Vagina (tissue), 2 donors: Measurements from ENCODE around the gene SLC29A2.

Experiments
- POLR2A ChIP-seq, 2 donors: fragments of 450-650 bp; IDR thresholded peaks; one replicate each; pipeline ENCODE4 v1.6.1; 2017; ENCODE audit warnings: antibody characterized with exemption in 2 of 2, mild to moderate bottlenecking in 2 of 2, moderate library complexity in 2 of 2
- TF ChIP-seq, protein P1 (sequence below), 3 experiments: fragments of 450-650 bp in 2 of 3; fragments of 200-600 bp in 1 of 3; sonication (generic) in 1 of 3; IDR thresholded peaks; one replicate each; pipeline ENCODE4 v1.5.1; 2017 to 2019; ENCODE audit warnings: antibody characterized with exemption in 3 of 3, mild to moderate bottlenecking in 2 of 3, moderate library complexity in 2 of 3

DNA sequence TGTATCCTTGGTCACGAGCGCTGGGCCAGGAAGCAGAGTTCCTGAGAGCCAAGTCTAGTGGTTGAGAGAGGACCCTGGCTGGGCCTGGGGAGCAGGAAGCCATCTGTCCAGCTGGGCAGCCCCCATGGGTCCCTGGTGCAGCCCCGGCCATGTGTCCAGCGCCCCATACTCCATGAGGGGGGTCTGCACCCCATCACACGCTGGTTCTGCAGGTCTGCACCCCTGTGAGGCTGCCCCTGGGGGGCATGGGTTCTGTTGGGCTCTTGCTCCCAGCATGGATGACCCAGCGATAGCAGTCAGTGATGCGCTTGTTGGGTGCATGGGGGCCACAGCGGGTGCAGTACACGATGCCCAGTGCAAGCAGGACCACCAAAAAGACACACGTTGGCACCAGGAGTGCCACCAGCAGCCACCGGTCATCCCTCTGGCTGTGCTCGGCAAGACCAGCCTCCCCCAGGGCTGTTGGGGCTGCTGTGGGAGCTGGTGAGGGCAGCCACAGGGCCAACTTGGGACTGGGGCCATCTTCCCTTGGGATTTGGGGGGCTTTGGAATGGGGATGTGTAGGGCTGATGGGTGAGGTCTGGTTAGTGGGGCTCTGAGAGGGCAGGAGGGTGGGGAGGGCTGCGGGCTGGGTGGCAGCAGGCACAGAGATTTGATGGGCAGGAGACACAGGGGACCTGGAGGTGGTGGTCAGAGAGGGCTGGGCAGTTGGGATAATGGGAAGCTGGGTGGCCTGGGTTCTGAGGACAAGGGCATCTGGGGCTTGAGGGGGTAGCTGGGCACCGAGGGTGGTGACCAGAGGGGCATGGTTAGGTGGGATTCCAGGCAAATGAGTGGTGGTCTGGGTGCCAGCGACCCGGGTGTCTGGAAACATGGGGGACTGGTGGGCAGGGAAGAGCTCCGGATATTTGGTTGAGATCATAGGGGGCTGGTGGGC, 56.7 kb downstream of the SLC29A2 start:
- TF ChIP-seq, protein P1, sequence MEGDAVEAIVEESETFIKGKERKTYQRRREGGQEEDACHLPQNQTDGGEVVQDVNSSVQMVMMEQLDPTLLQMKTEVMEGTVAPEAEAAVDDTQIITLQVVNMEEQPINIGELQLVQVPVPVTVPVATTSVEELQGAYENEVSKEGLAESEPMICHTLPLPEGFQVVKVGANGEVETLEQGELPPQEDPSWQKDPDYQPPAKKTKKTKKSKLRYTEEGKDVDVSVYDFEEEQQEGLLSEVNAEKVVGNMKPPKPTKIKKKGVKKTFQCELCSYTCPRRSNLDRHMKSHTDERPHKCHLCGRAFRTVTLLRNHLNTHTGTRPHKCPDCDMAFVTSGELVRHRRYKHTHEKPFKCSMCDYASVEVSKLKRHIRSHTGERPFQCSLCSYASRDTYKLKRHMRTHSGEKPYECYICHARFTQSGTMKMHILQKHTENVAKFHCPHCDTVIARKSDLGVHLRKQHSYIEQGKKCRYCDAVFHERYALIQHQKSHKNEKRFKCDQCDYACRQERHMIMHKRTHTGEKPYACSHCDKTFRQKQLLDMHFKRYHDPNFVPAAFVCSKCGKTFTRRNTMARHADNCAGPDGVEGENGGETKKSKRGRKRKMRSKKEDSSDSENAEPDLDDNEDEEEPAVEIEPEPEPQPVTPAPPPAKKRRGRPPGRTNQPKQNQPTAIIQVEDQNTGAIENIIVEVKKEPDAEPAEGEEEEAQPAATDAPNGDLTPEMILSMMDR (IDR thresholded peaks at IDR 0.05) = no peak
- TF ChIP-seq POLR2A (IDR thresholded peaks at IDR 0.05) = no peak
